HG02884 (cell line): Measurements from ENCODE around the gene KCNQ2.

Experiments
- ATAC-seq: cut with Tn5 transposase; IDR thresholded peaks from one replicate; pipeline ENCODE4 v1.9.1; 2021; ENCODE audit warnings: mild to moderate bottlenecking, moderate library complexity; ENCODE audit not compliant: unreplicated experiment

KCNQ2 gene

DNA sequence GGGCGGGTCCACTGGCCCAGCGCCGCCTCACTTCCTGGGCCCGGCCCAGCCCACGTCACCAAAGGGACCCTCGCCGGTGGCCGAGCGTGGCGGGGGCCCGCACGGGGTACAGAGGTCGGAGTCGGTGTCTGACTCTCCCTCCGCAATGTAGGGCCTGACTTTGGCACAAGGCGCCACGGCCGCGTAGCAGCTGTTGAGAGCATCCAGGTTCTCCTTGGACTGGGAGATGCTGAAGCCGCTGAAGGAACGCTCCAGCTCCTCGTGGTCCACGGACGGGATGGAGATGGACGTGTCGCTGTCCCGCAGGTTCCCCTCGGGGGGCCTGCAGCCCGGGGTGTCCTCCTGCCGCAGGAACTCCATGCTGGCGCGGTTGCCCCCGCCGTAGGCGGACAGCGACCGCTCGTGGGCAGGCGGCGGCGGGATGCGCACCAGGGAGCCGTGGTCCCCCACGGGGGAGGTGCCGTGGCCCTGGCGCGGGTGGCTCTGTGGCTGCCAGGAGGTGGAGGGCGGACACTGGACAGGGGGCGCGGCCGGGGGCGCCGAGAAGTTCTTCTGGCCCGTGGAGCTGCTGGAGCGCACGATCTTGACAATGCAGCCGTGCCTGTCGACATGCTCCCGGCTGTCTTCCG lies 65.7 kb downstream of the KCNQ2 start:
- ATAC-seq, result no peak

- no peak for ATAC-seq
These were observed 66.4 kb downstream of the KCNQ2 start for GRCh38 chr20:63406011-63406410.

- no peak for ATAC-seq
These were observed 67.2 kb downstream of the KCNQ2 start for GRCh38 chr20:63405102-63405730.

- no peak for ATAC-seq
These were observed 68.0 kb downstream of the KCNQ2 start for GRCh38 chr20:63404129-63405085.

GRCh38 chr20:63403403-63404105 lies 68.9 kb downstream of the KCNQ2 start:
- ATAC-seq, result no peak

GRCh38 chr20:63402860-63403220 lies 69.6 kb downstream of the KCNQ2 start:
- no peak for ATAC-seq

- no peak for ATAC-seq
These were observed 70.1 kb downstream of the KCNQ2 start for GRCh38 chr20:63402181-63402859.

DNA sequence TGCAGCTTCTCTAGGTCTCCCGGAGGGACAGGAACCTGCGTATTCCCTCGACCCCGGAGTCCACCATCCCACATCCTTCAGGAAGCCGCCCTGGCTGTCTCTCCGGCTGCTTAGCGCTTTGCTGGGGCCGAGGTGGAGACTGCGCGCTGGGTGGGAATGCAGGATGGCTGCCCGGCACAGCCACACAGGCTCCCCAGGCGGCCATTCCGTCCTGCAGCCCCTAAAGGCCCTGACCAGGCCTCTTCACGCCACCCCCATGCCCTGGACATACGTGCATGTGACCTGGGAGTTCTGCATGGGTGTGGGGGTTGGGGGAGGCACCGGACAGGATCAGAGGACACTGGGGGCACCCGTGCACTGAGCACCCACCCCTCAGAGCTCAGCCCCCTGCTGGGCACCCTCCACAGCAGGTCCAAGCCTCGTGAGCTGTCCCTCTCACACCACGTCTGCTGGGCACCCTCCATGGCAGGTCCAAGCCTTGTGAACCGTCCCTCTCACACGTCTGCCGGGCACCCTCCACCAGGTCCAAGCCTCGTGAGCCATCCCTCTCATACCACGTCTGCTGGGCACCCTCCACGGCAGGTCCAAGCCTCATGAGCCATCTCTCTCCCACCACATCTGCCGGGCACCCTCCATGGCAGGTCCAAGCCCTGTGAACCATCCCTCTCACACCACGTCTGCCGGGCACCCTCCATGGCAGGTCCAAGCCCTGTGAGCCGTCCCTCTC lies 70.9 kb downstream of the KCNQ2 start:
- no peak for ATAC-seq

GRCh38 chr20:63400486-63401210 lies 71.8 kb downstream of the KCNQ2 start:
- ATAC-seq, result no peak

DNA sequence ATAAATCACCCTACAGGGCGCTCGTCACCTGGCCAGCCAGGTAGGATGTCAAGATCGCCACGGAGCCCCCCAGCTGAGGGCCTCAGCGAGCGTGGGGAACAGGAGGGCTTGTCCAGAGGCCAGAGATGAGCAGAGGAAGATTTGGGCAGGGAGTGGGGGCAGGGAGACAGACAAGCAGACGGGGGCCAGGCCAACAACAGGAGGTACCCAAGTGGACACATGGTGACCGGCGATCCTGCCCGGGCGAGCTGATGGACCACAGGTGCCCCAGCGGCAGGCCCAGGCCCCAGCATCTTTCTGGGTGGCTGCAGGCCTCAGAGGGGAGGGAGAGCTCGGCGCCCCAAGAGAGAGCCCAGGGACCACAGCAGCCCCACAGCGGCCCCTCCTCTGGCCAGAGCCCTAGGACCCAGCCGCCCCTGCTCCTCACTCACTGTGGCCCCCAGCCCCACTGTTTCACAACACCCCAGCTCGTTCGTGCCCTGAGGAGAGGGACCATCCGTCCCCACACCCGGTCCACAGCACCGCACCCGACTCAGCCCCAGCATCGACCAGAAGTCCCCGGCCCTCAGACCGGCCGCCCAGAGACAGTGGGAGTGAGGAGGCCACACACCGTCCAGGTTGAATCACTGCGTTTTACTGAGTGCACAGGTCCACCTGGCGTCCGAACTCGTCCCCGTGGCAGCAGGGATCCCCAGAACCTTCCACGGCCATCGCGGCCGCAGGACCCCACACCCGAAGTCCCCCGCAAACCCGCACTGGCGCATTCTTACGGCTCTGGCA lies 72.7 kb downstream of the KCNQ2 start:
- ATAC-seq, result no peak

DNA sequence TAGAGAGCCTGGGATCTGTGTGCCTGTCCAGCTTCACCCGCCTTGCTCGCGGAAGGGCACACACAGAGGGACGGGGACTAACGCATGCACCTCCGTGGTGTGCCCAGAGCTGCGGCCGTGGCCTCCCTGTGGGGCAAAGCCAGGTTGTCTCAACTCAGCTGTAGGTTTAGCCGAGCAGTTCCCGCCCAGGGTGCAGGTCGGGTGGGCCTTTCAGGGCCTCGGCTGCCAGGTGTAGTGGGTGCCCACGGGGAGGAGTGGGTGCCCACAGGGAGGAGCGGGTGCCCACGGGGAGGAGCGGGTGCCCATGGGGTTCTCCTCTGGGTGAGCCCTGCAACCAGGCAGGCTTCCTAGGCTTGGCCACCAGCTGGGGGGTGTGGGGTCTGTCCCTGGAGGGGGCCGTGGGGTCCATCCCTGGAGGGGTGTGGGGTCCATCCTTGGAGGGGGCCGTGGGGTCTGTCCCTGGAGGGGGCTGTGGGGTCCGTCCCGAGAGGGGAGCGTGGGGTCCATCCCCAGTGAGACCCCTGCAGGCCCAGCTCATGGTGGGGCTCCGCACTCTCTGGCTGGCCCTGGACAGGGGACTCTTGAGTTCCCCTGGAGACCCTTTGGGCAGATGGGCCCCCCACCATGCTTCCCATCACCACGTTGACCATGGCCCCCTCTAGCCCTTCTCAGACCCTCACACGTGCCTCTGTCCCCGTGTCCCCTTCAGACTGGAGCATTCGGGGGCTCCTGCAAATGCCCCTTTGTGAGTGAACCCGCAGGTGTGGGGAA lies 73.5 kb downstream of the KCNQ2 start:
- ATAC-seq, result no peak

GRCh38 chr20:63397946-63398450 lies 74.5 kb downstream of the KCNQ2 start:
- ATAC-seq, result no peak

DNA sequence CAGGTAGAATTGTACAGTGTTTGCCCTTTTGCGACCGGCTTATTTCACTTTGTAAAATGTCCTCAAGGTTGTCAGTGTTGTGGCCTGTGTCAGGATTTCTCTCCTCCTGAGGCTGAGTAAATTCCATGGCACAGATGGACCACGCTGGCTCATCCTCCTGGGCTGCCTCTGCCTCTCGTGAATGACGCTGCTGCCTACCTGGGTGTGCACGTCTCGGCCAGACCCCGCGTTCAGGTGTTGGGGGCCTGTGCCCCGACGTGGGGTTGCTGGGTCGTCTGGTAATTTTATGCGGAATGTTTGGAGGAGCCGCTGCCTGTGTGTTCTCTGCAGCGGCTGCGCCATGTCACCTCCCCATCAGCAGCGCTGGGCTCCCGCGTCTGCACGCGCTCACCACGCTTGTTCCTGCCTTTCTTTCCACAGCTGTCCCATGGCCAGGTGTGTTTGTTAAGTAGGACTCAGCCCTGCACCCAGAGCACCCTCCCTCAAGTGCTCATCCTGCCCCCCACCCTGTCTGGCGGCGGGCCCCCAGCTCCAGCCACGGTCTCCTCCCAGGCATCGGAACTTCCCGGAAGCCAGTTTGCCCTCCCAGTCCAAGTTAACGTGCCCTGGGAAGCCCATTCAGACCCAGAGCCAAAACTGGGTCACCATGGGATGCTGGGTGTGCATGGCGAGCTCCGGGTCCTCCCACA lies 75.2 kb downstream of the KCNQ2 start:
- ATAC-seq, result no peak

DNA sequence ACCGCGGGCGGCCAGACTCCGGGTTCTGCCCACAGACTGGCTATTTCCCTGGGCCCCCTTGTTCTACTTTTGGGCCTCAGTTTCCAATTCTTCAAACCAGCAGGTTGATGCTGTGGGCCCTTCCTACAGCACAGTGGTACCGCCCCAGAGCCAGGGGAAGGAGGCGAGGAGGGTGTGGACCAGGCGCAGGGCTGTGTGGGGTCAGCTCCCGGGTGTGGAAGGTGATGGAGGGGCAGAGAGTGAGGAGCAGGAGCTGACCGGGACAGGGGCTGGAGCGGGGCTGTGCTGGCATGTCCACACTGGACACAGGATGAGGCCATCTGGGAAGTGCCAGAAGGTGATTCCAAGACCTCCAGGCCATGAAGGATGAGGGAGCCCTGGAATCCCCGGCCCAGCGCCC lies 76.2 kb downstream of the KCNQ2 start:
- ATAC-seq, result no peak

DNA sequence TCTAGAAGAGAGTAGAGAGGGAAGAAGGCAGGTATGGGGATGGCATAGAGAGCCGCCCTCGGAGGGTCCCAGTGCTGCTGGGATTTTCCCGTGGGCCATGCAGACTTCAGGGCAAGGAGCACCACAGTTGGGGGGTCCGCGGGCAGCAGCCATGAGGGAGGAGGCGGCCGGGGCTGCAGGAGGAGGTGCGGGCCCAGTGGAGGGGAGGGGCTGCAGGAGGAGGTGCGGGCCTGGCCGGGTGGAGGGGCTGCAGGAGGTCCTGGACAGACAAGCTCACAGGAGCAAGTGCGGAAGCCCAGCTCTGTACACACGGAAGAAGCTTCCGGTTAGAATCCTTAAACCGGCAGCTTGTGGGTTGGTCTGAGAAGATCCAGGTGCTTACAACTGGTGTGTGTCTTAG lies 76.7 kb downstream of the KCNQ2 start:
- ATAC-seq, result no peak

GRCh38 chr20:63394920-63395455 lies 77.5 kb downstream of the KCNQ2 start:
- ATAC-seq, result no peak
